ENCODE measurements around the gene CELF5.
"Not testable (repeated sequence)": the region's sequence is repeated elsewhere in the genome, so short reads cannot be mapped to it uniquely, and the experiment has no call there.

Gene CELF5

DNA sequence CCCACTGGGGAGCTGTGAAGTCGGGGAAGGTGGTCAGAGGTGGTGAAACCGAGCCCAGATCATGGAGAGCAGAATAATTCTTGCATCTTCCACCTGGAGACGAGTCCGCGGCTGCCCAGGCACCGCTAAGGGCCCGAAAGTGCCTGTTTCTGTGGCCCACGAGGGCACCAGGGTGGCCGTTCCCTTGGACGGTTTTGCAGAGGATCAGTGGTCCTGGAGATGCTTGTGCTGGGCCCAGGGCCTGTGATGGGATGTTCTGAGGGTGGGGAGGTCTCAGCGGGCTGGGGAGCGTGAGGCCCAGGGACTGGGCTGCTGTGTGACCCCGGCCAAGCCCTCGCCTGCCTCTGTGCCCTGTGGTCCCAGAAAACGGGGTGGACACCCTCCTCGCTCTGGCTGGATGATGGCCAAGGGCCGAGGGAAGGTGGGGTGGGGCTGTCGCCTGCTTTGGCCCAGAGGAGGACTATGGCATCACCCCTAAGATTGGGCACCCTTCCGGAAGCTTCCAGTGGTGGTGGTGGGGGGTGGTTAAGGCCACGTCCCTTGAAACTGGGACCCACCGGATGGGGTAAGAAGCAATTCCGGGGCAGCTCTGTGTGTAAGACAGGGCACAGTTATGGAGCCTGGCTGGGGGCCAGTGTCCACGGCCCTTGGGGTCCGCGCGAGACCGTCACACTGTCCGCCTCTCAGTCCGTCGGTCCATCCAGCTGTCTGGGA lies 90.7 kb downstream of the CELF5 start:
- DNase-seq (ENCODE audit: insufficient read length, low spot score), result no peak
- FAIRE-seq, result no peak

DNA sequence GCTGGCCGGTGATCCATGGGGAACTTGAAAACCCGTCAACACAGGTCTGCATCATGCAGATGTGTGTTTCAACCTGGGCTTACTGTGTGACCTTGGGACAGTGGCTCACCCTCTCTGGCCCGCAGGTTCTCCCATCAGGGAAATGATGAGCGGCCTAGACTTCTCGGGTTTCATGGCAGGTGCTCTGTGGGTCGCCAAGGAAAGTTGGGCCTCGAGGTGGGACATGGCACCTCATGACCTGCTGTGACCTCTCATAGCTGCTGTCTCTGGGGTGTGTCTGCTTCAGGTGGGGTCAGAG lies 91.2 kb downstream of the CELF5 start:
- no peak for FAIRE-seq
- DNase-seq (ENCODE audit: insufficient read length, low spot score), result no peak

DNA sequence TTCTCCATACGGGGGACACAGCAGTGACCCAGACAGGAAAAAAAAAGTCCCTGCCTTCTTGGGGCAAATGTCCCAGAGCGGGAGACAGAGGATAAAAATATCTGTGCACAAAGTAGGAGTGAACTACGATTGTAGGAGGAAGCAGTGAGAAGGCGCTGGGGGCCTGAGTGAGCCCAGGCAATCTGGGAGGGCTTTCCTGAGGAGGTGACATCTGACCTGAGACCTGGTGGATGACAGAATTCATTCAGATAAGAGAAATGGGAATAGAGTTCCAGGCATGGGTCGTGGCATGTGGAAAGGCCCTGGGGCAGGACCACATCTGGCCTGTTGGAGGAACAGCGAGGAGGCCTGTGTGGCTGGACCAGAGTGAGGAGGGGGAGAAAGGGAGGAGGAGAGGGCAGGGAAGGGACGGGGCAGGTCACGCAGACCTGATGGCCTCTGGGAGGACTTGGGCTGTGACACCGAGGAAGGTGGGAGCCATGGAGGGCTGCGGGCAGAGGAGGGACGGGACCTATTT lies 91.7 kb downstream of the CELF5 start:
- FAIRE-seq, result no peak
- no peak for DNase-seq (ENCODE audit: insufficient read length, low spot score)

DNA sequence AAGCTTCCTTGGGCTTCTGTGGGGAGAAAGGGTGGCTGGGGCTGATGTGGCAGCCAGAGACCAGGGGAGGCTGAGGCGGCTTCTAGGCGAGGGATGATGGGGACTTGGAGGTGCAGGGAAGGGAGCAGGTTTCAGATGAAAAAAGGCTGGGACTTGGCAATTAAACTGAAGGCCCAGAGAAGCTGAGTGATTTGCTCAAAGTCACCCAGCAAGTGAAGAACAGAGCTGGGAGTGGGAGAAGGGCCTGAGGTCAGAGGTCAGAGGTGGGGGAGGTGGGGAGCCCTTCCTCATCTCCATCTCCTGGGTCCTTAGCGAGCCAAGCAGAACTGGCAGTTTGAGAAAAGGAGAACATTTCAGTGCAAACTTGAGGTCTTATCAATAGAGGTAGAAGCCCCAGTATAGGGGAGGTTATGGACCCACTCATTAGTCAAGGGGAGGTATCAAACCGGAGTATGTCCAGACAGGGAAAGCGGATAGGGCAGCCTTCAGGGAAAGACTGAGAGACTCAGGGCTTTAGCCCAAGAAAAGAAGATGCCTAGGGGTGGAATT lies 92.3 kb downstream of the CELF5 start:
- FAIRE-seq, result no peak
- DNase-seq (ENCODE audit: insufficient read length, low spot score), result no peak

DNA sequence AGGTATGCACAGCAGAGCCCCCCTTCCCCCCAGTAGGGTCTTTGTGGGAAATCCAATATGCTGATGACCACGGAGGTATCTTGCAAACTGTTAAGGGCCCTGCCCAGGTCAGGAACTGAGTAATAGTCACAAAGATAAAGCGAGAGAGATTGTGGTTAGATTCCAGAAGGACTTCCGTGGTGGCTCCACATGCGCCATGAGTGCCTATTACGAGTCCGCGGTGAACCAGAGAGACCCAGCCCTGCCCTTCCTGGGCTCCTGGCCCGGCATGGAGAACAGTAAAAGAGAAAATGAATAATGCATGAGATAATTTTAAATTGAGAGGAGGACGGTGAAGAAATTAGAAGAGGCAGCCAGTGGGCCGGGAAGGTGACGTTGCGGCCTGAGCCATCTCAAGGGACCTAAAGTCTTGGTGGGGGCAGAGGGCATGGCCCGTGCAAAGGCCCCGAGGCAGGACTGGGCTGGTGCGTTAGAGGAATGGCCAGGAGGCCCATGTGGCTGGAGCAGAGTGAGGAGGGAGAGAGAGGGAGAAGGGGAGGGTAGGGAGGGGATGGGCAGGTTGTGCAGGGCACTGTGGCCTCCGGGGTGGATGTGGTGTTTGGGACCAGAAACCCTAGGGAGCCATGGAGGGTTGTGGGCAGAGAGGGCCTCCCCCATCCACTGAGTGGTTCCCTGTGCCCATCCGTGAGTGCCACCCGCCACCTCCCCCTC lies 95.3 kb downstream of the CELF5 start:
- no peak for DNase-seq (ENCODE audit: insufficient read length, low spot score)

DNA sequence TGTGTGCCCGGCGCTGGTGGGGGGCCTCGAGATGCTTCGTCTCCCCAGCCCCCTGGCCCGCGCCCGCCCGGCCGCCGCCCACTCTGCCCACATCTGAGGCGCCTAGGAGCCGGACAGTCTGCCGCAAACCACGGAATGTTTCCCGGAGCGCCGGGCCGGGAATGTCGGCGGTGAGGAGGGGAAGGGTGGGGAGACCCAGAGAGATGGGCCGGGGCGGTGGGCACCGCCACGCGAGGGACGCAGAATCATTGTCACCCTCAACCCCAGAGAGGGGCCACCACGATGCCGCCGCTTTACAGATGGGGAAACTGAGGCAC lies 95.9 kb downstream of the CELF5 start:
- DNase-seq (ENCODE audit: insufficient read length, low spot score) (no peak), FAIRE-seq (no peak)

More for the DNA sequence above, 95.3 kb downstream of the CELF5 start:
- no peak for FAIRE-seq

- FAIRE-seq, result no peak
- DNase-seq (ENCODE audit: insufficient read length, low spot score), result no peak
Observed at GRCh38 chr19:3320853-3321252, 96.4 kb downstream of the CELF5 start.

GRCh38 chr19:3321696-3322095 lies 97.2 kb downstream of the CELF5 start:
- FAIRE-seq, result no peak
- DNase-seq (ENCODE audit: insufficient read length, low spot score), result no peak

DNA sequence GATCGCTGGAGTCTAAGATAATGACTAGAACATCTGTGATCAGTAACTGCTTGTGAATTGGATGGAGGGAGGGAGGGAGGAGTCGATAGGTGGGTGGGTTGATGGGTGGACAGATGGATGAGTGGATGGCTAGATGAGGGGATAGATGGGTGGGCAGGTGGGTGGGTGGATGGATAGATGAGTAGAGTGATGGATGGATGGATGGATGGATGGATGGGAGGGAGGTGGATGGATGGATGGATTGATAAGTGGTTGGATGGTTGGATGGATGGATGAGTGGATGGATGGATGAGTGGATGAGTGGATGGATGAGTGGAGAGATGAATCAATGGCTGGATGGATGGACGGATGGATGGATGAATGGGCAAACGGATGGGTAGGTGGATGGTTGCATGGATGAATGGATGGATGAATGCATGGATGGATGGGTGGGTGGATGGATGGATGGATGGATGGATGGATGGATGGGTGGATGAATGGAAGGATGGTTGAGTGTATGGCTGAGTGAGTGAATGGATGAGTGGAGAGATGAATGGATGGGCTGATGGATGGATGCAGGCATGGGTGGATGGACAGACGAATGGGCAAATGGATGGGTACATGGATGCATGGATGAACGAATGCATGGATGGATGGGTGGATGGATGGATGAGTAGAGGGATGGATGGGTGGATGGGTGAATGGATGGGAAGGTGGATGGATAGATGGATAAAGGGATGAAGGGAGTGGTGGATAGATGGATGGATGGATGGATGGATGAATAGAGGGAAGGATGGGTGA lies 97.9 kb downstream of the CELF5 start:
- FAIRE-seq (no peak), DNase-seq (ENCODE audit: insufficient read length, low spot score) (no peak)

GRCh38 chr19:3323026-3323425 lies 98.6 kb downstream of the CELF5 start:
- DNase-seq (ENCODE audit: insufficient read length, low spot score), result no peak
- no peak for FAIRE-seq

DNA sequence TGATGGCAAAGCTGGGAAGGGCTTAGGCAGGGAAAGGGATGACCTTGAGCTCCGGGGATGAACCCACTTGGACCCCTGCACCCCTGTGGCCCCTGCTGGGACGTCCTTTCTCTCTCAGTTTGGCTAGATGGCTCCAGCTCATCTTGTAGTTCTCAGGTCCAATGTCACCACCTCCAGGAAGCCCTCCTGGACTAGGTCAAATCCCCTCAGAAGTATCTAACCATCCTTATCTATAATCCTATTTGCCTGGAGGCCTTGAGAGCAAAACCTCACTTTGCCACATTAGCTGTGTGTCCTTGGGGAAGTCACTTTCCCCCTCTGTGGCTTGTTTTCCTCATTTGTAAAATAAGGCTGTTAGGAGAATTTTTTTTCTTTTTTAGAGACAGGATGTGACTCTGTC lies 99.2 kb downstream of the CELF5 start:
- DNase-seq (ENCODE audit: insufficient read length, low spot score) (no peak), FAIRE-seq (no peak)

- no peak for FAIRE-seq
- peak; percentile 67 for DNase-seq (ENCODE audit: insufficient read length, low spot score)
Observed at GRCh38 chr19:3324405-3324856, 100.0 kb downstream of the CELF5 start.

DNA sequence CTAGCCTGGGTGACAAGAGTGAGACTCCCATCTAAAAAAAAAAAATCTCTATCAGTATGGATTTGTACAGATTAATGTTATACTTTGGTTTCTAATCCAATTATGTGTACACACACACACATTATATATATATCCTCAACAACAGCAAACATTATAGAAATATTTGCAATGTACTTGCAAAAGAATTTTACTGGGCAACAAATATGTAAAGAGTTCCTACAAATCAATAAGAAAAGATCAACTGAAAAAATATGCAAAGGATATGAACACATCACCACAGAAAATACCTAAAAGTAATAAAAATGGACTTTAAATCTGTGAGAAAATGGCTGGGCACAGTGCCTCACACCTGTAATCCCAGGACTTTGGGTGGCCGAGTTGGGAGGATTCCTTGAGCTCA lies 101.0 kb downstream of the CELF5 start:
- DNase-seq (ENCODE audit: insufficient read length, low spot score), result no peak
- no peak for FAIRE-seq

DNA sequence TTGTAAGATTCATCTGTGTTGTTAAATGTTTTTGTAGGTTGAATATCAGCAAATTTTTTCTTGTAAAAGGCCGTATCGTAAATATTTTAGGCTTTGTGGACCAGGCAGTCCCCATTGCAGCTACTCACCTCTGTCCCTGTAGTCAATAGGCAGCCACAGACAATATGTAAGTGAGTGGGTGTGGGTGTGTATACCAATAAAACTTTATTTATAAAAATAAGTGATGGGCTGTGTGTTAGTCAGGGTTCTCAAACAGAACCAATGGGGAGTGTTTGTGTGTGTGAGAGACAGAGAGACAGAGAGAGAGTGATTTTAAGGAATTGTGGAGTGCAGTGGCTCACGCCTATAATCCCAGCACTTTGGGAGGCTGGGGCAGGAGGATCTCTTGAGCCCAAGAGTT lies 104.3 kb downstream of the CELF5 start:
- DNase-seq (ENCODE audit: insufficient read length, low spot score), result no peak
- no peak for FAIRE-seq

DNA sequence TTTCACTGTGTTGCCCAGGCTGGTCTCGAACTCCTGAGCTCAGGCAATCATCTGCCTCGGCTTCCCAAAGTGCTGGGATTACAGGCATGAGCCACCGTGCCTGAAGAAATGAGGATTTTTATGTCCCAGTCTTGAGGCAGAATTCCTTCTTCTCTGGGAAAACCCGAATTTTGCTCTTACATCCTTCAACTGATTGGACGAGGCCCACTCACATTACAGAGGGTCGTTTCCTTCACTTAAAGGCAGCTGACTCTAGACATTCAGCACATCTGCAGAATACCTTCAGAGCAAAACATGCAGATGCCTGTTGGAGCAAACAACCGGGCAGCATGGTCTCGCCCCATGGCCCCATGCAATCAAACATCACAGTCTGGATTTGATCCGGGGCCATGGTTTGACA lies 105.6 kb downstream of the CELF5 start:
- DNase-seq (ENCODE audit: insufficient read length, low spot score), result no peak
- no peak for FAIRE-seq

DNA sequence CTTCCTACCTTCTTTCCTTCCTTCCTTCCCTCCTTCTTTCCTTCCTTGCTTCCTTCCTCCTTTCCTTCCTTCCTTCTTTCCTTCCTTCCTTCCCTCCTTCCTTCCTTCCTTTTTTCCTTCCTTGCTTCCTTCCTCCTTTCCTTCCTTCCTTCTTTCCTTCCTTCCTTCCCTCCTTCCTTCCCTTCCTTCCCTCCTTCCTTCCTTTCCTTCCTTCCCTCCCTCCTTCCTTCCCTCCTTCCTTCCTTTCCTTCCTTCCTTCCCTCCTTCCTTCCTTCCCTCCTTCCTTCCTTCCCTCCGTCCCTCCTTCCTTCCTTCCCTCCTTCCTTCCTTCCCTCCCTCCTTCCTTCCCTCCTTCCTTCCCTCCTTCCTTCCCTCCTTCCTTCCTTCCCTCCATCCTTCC lies 107.8 kb downstream of the CELF5 start:
- FAIRE-seq; DNase-seq (ENCODE audit: insufficient read length, low spot score): not testable (repeated sequence)

DNA sequence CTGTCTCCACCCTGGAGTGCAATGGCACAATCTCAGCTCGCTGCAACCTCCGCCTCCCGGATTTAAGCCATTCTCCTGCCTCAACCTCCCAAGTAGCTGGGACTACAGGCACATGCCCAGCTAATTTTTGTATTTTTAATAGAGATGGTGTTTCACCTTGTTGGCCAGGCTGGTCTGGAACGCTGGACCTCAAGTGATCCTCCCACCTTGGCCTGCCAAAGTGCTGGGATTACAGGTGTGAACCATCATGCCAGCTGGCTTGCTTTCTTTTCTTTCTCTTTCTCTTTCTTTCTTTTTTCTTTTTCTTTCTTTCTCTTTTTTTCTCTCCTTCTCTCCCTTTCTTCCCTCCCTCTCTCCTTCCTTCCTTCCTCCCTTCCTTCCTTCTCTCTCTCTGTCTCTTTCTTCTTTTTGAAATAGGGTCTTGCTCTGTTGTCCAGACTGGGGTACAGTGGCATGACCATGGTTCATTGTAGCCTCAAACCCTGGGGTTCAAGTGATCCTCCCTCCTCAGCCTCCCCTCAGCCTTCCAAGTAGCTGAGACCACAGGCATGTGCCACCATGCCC lies 108.6 kb downstream of the CELF5 start:
- no peak for FAIRE-seq
- no peak for DNase-seq (ENCODE audit: insufficient read length, low spot score)

GRCh38 chr19:3333662-3334061 lies 109.2 kb downstream of the CELF5 start:
- FAIRE-seq, result no peak
- no peak for DNase-seq (ENCODE audit: insufficient read length, low spot score)

DNA sequence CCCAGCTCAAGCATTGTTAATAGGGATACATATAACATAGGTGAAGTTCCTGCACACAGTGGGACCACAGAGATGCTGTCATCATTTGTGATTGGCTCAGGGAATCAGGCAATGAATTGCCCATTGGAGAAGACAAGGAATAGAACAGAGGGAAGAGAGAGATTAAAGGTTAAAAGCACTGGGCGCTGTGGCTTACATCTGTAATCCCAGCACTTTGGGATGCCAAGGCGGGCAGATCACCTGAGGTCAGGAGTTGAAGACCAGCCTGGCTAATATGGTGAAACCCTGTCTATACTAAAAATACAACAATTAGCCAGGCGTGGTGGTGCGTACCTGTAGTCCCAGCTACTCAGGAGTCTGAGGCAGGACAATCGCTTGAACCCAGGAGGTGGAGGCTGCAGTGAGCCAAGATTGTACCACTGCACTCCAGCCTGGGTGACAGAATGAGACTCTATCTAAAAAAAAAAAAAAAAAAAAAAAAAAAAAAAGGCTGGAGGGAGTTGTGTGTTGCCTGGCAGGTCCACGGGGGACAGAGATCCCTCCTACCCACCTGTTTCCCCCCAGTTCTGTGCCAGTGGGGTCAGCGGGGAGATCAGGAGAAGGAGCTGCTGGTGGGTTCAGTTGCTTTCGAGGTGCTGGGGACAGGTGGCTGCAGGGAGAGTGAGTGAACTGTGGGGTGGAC lies 110.4 kb downstream of the CELF5 start:
- not testable (repeated sequence) for DNase-seq (ENCODE audit: insufficient read length, low spot score); FAIRE-seq
